Hematopoietic multipotent progenitor cell treated with erythropoietin and hydrocortisone succinate and interleukin-3 and kit ligand, for 17 days (in vitro differentiated cells): ENCODE results near the gene CAMKMT.

Experiments
- DNase-seq: peaks from one replicate; pipeline ENCODE4 v3.0.0-alpha.2; 2015; ENCODE audit warnings: low spot score

The CAMKMT gene

DNA sequence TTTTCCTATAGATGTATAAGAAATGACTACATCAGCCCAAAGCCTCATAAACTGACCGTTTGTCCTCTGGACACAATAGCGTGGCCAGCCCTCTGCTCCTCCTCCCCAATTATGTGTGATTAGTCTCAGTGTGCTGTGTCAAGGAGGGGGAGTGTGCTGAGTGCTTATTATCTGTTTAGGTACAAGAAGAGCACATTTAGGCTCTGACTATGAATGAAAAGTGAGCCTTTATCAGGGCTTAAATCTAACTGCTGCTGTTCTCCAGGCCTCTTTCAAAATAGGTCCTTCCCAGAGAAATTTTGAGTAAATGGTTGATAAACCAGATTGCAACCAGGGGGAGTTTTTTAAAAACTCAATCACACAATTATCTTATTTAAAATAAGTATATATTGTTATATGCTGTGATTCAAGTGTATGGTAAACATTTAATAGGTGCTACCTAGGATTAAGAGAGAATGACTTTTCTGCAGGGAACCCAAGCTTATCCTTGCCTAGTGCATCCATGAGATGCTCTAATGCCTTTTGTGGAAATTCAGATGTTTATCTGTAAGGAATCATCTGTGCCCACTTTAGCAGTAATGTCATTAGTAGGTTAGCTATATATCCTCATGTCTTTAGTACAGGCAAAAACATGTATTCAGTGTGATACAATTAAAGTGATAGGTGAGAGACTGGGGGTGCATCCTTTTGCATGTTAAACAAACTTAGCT, 411.1 kb downstream of the CAMKMT start:
- DNase-seq: no peak

DNA sequence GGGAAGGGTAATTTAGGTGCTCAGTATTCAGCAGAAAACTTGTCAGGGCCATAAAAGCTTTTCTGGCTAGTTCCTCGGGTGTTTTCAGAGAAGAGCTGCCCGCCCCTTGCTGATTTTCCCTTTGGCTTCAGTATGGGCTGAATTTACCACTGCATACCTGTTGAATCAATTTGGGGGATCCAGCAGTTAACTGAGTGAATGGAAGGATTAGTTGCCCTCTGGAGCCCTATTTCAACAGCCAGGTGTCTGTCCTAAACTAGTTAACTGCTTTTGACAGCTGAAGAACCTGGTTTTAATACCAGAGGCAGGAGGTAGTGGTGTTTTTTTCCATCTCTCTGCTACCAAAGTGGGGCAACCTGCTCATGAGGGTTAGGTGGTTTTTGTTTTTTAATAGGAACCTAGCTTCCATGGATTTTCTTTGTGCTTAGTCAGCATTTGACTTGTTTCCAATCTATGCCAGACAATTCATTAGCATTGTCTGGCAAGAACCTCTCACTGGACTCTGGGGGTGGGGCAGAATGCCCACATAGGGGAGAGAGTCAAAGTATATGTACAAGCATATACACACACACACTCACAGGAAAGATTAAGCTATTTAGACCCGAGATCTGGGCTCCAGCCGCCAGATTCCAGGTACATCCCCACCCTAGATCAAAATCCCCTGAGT, 413.2 kb downstream of the CAMKMT start:
- DNase-seq: no peak

GRCh38 chr2:44777036-44777435, 415.3 kb downstream of the CAMKMT start:
- DNase-seq: no peak

- no peak for DNase-seq
These were observed 415.8 kb downstream of the CAMKMT start for GRCh38 chr2:44777537-44777936.

GRCh38 chr2:44778221-44778654, 416.5 kb downstream of the CAMKMT start:
- DNase-seq: no peak

GRCh38 chr2:44778671-44779476, 417.1 kb downstream of the CAMKMT start:
- DNase-seq: no peak

DNA sequence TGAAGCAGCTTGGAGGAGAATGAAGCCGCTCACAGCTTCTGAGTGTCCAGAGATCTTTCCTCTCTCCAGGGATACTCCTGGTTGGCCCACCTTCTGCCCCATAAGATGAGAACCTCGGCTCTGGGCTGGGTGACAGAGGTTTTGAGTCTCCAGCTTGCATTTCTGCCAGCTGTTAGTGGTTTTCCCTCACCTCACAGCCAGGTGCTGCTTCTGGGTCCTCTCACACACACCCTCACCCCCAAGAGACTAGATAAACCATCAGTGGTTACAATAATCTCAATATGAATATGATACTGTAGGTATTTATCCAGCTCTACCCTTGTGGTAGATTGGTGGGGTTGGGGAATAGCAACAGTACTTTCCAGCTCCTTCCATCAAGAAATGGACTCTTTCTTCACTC, 418.0 kb downstream of the CAMKMT start:
- DNase-seq: no peak

DNA sequence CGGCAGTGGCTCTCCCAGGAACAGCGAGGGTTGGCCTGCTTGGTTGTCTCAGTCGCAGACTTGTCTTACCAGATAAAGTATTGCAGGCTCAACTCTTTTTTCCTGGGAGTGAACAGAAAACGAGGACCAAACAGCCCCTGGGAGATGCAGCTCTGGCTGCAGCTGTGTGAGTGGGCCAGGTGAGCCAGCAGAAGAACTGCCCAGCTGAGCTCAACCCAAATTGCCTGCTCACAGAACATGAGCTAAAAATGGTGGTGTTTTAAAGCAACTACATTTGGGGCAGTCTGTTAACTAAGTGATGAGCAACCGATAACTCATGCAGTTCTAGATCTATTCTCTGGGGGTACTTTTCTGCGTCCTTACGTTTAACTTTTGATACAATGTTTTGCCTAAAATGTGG, 418.7 kb downstream of the CAMKMT start:
- DNase-seq: no peak

DNA sequence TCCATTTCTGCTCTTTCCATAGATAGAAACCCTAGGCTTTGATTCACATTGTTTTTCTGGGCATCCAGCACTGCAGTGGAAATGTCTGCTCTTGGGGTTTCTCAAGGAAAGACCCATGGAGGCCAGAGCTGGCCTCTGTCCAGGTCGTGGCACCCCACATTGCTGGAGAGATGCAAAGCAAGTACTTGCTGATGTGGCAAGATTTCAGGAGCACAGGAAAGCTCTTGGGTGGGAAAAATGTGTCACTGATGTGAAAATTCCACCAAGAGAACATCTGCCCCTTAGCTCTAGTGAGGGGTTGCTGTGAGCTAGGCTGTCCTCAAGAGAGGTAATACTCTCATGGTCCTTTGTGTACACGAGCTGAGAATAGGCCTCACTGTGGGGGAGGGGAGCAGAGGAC, 423.7 kb downstream of the CAMKMT start:
- DNase-seq: no peak

GRCh38 chr2:44786045-44786816, 424.5 kb downstream of the CAMKMT start:
- no peak for DNase-seq

DNA sequence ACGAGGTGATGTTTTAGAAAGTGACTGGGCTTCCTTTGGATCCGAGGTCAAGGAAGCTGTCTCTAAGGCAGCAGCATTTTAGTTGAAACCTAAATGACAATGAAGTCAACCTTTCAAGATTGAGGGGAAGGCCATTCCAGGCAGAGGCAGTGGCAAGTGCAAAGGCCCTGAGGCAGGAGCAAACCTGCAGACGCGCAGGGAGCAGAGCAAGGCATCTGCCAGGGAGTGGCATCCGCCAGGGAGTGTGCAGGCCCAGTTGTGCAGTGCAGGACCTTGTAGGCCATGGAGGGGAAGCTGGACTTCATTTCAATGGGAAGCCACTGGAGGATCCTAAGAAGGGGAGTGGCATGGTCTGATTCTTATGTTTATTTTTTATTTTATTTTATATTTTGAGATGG, 425.1 kb downstream of the CAMKMT start:
- DNase-seq: no peak

DNA sequence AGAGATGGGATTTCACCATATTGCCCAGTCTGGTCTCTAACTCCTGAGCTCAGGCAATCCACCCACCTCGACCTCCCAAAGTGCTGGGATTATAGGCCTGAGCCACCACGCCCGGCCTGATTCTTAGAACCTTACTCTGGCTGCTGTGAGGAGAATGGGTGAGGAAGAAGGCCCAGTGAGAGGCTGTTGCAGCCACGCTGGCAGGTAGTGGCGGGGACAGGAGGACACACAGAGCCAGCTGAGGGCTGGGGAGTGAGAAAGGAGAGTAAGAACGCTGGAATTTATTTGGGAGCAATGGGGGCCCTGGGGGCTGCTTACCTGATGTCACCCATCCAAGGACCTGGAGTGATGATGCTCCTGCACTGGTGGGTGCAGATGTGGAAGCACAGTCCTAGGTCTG, 425.9 kb downstream of the CAMKMT start:
- no peak for DNase-seq

DNA sequence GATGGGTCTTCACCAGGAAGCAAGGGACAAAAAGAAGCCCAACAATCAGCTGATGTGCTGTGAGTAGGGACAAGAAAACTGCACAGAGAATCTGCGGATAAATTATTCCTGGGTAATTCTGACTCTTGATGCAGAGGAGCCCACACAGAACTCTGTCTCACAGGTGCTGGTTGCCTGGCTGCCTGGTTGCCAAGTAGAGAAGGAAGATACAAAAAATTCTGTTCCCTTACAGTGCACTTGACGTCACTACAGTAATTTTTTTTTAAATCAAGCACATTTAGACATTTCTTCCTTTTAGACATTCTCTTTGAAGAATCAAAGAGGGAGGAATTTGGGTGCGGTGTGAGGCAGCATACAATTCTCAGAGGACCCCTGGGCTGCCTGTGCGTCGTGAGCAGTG, 427.7 kb downstream of the CAMKMT start:
- DNase-seq: no peak

DNA sequence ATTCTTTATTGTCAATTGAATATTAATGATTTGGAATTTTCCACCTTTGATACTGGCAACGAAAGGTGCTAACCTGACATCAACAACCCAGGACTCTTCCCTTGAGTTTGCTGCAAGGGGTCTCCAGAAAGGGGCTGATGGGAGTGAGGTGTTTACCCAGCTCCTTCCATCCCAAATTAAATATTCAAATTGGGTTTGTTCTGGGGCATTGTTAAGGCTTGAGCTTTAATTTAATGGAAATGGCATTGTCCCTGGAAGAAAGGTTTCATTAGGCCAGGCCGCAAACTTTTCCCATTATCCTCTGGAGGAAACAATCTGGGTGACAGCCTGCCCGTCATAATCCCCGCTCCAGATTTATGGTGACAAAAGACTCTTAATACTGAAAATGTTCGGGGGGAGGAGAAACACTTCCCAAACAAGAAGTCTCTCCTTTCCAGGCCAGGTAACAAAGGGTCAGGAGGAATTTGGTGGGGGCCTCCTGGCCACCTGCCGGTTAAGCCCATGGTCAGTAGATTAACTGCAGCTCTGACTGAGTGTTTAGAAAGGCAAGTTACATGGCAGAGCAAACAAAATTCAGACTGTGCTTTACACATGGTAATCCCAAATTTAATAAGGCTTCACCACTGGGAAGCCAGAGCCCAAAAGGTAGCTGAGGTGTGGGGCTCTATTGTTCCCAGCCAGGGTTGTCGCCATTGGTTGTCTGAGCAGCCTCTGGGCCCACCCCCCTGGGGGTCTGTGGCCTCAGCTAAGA, 428.4 kb downstream of the CAMKMT start:
- DNase-seq: no peak

DNA sequence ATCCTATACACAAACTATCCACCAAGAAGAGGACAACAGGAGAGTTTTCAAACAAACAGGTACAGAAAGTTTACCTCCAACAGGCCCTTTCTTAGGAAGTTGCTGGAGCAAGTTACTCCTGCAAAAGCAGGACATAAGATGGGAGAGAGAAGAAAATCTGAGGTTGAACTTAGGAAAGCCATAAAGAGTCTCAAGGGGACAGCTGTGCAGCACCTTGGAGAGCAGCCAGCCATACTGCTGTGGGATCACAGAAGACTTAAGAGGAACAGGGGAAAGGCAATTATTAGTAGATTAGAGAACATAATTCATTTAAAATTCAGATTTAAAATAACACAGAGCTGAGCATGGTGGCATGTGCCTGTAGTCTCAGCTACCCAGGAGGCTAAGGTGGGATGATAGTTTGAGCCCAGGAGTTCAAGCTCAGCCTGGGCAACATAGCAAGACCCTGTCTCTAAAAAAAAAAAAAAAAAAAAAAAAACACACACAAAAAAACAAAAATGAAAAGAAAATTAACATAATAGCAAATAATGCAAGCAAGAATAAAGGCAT, 431.6 kb downstream of the CAMKMT start:
- DNase-seq: no peak

DNA sequence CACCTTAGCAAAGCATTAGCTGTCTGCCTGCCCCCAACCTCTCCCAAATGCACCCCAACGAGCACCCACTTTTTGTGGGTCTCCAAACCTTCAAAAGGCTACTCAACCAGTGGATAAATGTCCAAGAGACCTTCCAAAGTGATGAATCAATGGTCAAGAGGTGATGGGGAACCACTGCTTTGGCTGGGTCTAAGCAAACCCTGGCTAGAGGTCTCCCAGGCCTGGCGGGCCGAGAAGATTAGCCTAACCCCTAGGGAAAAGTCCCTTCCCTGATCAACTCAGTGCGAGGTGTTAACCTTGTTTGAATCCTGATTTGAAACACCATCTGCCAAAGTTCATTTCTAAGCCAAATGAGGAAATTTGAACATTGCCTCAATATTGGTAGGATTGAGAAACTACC, 435.0 kb downstream of the CAMKMT start:
- DNase-seq: no peak

DNA sequence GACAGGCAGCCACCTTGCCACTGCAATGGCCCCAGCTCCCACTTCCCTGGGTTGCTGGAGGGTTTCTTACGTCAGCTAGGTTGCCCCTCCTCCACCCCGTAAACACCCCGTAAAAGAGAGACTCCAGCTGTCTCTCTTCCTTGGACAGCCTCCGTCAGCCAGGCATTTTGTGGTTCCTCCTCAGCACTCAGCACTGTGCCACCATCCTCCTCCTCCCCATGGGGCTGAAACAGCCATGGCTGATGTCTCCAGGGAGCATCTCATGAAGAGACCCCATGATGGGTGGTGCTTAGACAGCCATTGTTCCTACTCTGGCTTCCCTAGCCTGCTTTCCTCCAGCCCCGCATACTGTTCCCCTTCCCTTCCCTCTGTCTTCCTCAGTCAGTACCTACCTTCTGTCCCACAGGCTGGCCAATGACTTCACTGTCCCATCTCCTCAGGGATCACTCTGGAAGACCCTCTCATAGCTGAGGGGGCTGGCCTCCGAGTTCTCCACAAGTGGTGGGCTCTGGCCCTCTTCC, 436.5 kb downstream of the CAMKMT start:
- DNase-seq: no peak

GRCh38 chr2:44799105-44799504, 437.4 kb downstream of the CAMKMT start:
- DNase-seq: no peak

DNA sequence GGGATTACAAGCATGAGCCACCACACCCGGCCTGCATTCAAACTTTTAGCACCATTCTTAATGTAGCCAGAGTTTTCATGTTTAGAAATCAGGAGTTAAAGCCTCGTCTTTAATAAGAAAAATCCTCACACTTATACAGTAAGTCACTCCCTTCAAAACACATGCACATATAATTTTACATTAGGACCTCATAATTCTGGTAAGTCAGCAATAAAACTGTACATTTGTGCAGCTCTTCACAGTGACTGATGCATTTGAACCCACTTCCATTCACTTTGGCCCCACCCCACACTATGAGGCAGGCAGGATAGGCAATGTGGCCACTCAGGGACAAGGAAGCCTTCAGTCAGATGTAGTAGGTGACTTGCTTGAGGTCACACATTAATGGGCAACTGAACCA, 438.0 kb downstream of the CAMKMT start:
- no peak for DNase-seq

DNA sequence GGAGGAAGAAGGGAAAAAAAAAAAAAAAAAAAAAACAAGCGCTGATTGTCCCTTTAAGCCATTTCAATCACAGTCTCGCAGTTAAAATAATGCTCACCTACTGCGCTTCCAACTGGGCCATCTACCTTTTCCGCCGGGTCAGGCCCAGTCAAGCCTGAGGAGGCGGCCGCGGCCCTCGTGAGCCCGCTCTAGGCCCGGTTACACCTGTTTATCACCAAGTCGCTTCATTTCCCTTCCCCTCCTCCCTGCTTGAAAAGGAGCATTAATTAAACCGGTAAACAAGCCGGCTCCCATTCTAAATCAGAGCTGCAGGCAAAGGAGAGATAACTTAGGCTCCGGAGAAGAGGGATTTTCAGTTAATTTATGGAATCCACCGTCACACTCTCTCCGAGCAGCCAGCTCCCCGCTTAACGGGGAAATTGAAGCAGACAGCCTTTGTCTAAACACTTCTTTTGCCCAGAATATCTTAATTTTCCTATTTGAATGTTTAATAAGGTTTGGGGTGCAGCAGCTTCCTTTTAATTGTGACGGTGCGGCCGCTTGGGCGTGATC, 439.6 kb downstream of the CAMKMT start:
- DNase-seq: no peak
